WTC11 (cell line): ENCODE data around the gene TMEM39A.

Experiments used
- CREB1 ChIP-seq: sonication (generic); formaldehyde crosslinking; IDR thresholded peaks from 2 replicates; pipeline ENCODE4 v1.8.0; 2023; ENCODE audit warnings: mild to moderate bottlenecking, missing genetic modification reagents
- CTCF ChIP-seq: fragments of 200-600 bp; IDR thresholded peaks from 2 replicates; pipeline ENCODE4 v1.8.0; 2022; ENCODE audit warnings: antibody characterized with exemption
- MAX ChIP-seq: sonication (generic); formaldehyde crosslinking; IDR thresholded peaks from 2 replicates; pipeline ENCODE4 v1.8.0; 2022; ENCODE audit warnings: mild to moderate bottlenecking, missing genetic modification reagents
- NR2C2 ChIP-seq: sonication (generic); formaldehyde crosslinking; IDR thresholded peaks from 2 replicates; pipeline ENCODE4 v1.8.0; 2022; ENCODE audit warnings: mild to moderate bottlenecking, missing genetic modification reagents
- NR3C1 ChIP-seq: sonication (generic); formaldehyde crosslinking; conservative IDR thresholded peaks from 2 replicates; pipeline ENCODE4 v1.8.1; 2023; ENCODE audit warnings: low read depth, mild to moderate bottlenecking, missing genetic modification reagents
- ZNF121 ChIP-seq: sonication (generic); formaldehyde crosslinking; IDR thresholded peaks from 2 replicates; pipeline ENCODE4 v1.8.0; 2023; ENCODE audit warnings: missing genetic modification reagents
- ZNF317 ChIP-seq: sonication (generic); formaldehyde crosslinking; IDR thresholded peaks from 2 replicates; pipeline ENCODE4 v1.8.1; 2023; ENCODE audit warnings: low read depth, mild to moderate bottlenecking, moderate library complexity, missing genetic modification reagents, borderline replicate concordance

DNA sequence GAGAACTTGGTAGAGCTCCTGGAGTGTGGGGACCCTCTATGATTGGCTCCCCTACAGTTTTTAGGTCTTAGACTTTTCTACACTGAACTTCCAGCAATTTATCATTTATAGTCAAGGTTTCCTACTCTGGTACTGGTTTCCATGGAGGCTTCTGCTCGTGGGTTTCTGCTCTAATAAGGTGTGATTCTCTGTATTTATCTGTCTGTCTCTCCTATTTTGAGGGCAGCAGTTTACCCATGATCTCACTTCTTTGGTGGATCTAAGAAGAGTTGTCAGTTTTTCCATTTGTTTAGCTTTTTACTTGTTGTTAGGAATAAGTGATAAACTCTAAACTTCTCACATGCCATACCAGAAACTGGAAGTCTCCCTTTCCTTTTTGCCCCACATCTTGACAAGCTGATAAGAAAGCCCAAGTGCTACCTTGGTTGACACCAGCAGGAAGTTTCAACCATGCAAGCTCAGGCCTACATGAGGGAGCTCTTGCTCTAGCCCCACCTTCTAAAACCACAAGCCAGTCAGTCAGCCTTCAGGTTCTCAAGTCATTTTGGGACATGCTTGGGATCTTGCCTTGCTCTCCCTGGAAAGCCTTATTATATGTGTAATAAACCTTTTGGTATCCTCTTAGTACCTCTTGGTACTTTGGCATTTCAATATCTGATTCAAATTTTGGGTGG lies 44.9 kb upstream of the TMEM39A start:
- TF ChIP-seq ZNF121 (CRISPR knock-in tag) (no peak), CTCF (no peak), MAX (CRISPR knock-in tag) (no peak), NR3C1 (no peak), CREB1 (CRISPR knock-in tag) (no peak), ZNF317 (no peak), NR2C2 (CRISPR knock-in tag) (no peak)
